SK-N-SH (cell line): ENCODE data around the gene MYO1H. TPM values are rescaled to one million over a fixed set of nuclear protein-coding genes. Genes with fewer than 3 reads are reported as not detected.

Source experiments
- CTCF ChIA-PET: fragments of 300-600, 350-600 bp; formaldehyde crosslinking; extraction: SDS; loops from one replicate; lab custom pipeline; 2021; lab: Yijun Ruan, JAX
- POLR2A ChIA-PET: fragments of 350-600 bp; sonication (Branson Sonifier 250); formaldehyde crosslinking; extraction: SDS; loops from one replicate; lab custom pipeline; 2020; ENCODE audit warnings: antibody characterized with exemption, inconsistent platforms; lab: Yijun Ruan, JAX
- DNase-seq: peaks from one replicate; pipeline ENCODE4 v3.0.0; 2012
- H2AFZ ChIP-seq: fragments of 200-600 bp; sonication (generic); 2 replicates; pipeline ENCODE4 v1.8.1; 2016; ENCODE audit warnings: antibody characterized with exemption, mild to moderate bottlenecking, low read depth
- H3F3A ChIP-seq: fragments of 200-600 bp; sonication (generic); replicated peaks from 2 replicates; pipeline ENCODE3; 2016; ENCODE audit warnings: antibody characterized with exemption, mild to moderate bottlenecking; ENCODE audit not compliant: insufficient read depth
- H3K27ac ChIP-seq, 2 experiments: fragments of 200-500 bp in 1 of 2; fragments of 200-600 bp in 1 of 2; sonication (Bioruptor generic) in 1 of 2; sonication (generic), shearing (Covaris generic) in 1 of 2; 2 replicates each; pipeline versions ENCODE4 v1.5.1 to v1.6.1; 2014 to 2016; ENCODE audit warnings: low read depth in 2 of 2, inconsistent platforms in 1 of 2, low read length in 1 of 2, mild to moderate bottlenecking in 1 of 2, mixed read lengths in 1 of 2
- H3K27me3 ChIP-seq: fragments of 200-600 bp; sonication (generic), shearing (Covaris generic); 2 replicates; pipeline ENCODE4 v1.6.1; 2016; ENCODE audit warnings: mixed run types; ENCODE audit not compliant: insufficient read depth
- H3K36me3 ChIP-seq, 2 experiments: fragments of 200-500 bp in 1 of 2; fragments of 200-600 bp in 1 of 2; sonication (Bioruptor generic) in 1 of 2; sonication (generic) in 1 of 2; replicated peaks in 1 of 2; 2 replicates each; pipeline versions ENCODE3 to v1.5.1; 2014 to 2016; ENCODE audit warnings: low read length in 1 of 2, mild to moderate bottlenecking in 1 of 2; ENCODE audit not compliant: insufficient read depth in 2 of 2, control insufficient read depth in 1 of 2
- H3K4me1 ChIP-seq, 2 experiments: fragments of 200-500 bp in 1 of 2; fragments of 200-600 bp in 1 of 2; sonication (Bioruptor generic) in 1 of 2; sonication (generic), shearing (Covaris generic) in 1 of 2; 2 replicates each; pipeline versions ENCODE4 v1.5.1 to v1.6.1; 2014 to 2016; ENCODE audit warnings: low read depth in 1 of 2, low read length in 1 of 2, mixed run types in 1 of 2; ENCODE audit not compliant: insufficient read depth in 2 of 2, control insufficient read depth in 1 of 2
- H3K4me2 ChIP-seq: fragments of 200-600 bp; sonication (generic), shearing (Covaris generic); 2 replicates; pipeline ENCODE4 v1.6.1; 2017; ENCODE audit warnings: mixed run types
- H3K4me3 ChIP-seq, 2 experiments: fragments of 200-500 bp in 1 of 2; fragments of 200-600 bp in 1 of 2; sonication (Bioruptor generic) in 1 of 2; sonication (generic), shearing (Covaris generic) in 1 of 2; 2 replicates each; pipeline versions ENCODE4 v1.5.1 to v1.8.1; 2014 to 2016; ENCODE audit warnings: low read depth in 2 of 2, inconsistent platforms in 1 of 2, low read length in 1 of 2, mild to moderate bottlenecking in 1 of 2, mixed read lengths in 1 of 2, moderate library complexity in 1 of 2
- H3K79me2 ChIP-seq: fragments of 200-600 bp; sonication (generic); 2 replicates; pipeline ENCODE4 v1.8.1; 2017; ENCODE audit warnings: mild to moderate bottlenecking; ENCODE audit not compliant: insufficient read depth
- H3K9ac ChIP-seq: fragments of 200-600 bp; sonication (generic); 2 replicates; pipeline ENCODE4 v1.6.1; 2017; ENCODE audit warnings: mixed run types
- H3K9me2 ChIP-seq: fragments of 200-600 bp; sonication (generic); 2 replicates; pipeline ENCODE4 v1.6.1; 2017; ENCODE audit warnings: mixed run types
- H3K9me3 ChIP-seq: fragments of 200-600 bp; sonication (generic); 2 replicates; pipeline ENCODE4 v1.6.1; 2017; ENCODE audit warnings: mixed run types, mild to moderate bottlenecking, moderate library complexity
- H4K20me1 ChIP-seq: fragments of 200-600 bp; sonication (generic); 2 replicates; pipeline ENCODE4 v1.6.1; 2017; ENCODE audit warnings: mild to moderate bottlenecking, mixed run types; ENCODE audit not compliant: insufficient read depth
- CHD2 ChIP-seq: fragments of 150-350 bp; IDR thresholded peaks from 2 replicates; pipeline ENCODE4 v1.6.1; 2018; ENCODE audit warnings: low read length; ENCODE audit not compliant: partially characterized antibody
- ELF1 ChIP-seq: IDR thresholded peaks from 2 replicates; pipeline ENCODE4 v1.4.0; 2012
- EP300 ChIP-seq, 2 experiments: IDR thresholded peaks; 2 replicates each; pipeline versions ENCODE4 v1.4.0 to v1.6.1; 2012; ENCODE audit warnings: borderline replicate concordance in 1 of 2, low read depth in 1 of 2, low read length in 1 of 2
- EZH2phosphoT487 ChIP-seq: fragments of 200-600 bp; sonication (generic); IDR thresholded peaks from 2 replicates; pipeline ENCODE4 v1.6.1; 2017; ENCODE audit warnings: low read depth, mixed run types, mild to moderate bottlenecking, antibody characterized with exemption, moderate library complexity, borderline replicate concordance
- FOSL2 ChIP-seq: IDR thresholded peaks from 2 replicates; pipeline ENCODE4 v1.4.0; 2012; ENCODE audit warnings: low read depth, mild to moderate bottlenecking, moderate library complexity, borderline replicate concordance
- FOXM1 ChIP-seq: IDR thresholded peaks from 2 replicates; pipeline ENCODE4 v1.4.0; 2012; ENCODE audit warnings: low read depth, mild to moderate bottlenecking
- GABPA ChIP-seq: IDR thresholded peaks from 2 replicates; pipeline ENCODE4 v1.4.0; 2012; ENCODE audit warnings: low read depth, mild to moderate bottlenecking
- GATA2 ChIP-seq: sonication (generic); formaldehyde crosslinking; IDR thresholded peaks from 2 replicates; pipeline ENCODE4 v1.5.0; 2020; ENCODE audit warnings: mild to moderate bottlenecking, missing genetic modification reagents
- IRF3 ChIP-seq: fragments of 150-350 bp; IDR thresholded peaks from 2 replicates; pipeline ENCODE4 v1.6.1; 2016; ENCODE audit warnings: mild to moderate bottlenecking, low read depth, low read length
- JUND ChIP-seq: IDR thresholded peaks from 2 replicates; pipeline ENCODE4 v1.4.0; 2012
- MEF2A ChIP-seq: IDR thresholded peaks from 2 replicates; pipeline ENCODE4 v1.4.0; 2012; ENCODE audit warnings: low read depth, borderline replicate concordance
- MXI1 ChIP-seq: IDR thresholded peaks from 2 replicates; pipeline ENCODE4 v1.6.1; 2012; ENCODE audit warnings: mild to moderate bottlenecking, low read depth, low read length, improper control_type of control experiment
- NRF1 ChIP-seq: IDR thresholded peaks from 2 replicates; pipeline ENCODE4 v1.6.1; 2012; ENCODE audit warnings: low read depth, mild to moderate bottlenecking, low read length
- POLR2AphosphoS5 ChIP-seq: IDR thresholded peaks from 2 replicates; pipeline ENCODE4 v1.6.1; 2012; ENCODE audit warnings: low read depth, low read length
- RCOR1 ChIP-seq: fragments of 150-350 bp; IDR thresholded peaks from 2 replicates; pipeline ENCODE4 v1.6.1; 2017; ENCODE audit warnings: antibody characterized with exemption, low read length
- RXRA ChIP-seq: IDR thresholded peaks from 2 replicates; pipeline ENCODE4 v1.4.0; 2012; ENCODE audit warnings: low read depth, mild to moderate bottlenecking, borderline replicate concordance
- SIN3A ChIP-seq: IDR thresholded peaks from 2 replicates; pipeline ENCODE4 v1.6.1; 2012; ENCODE audit warnings: low read depth, mild to moderate bottlenecking, low read length, moderate library complexity, borderline replicate concordance
- TCF12 ChIP-seq: IDR thresholded peaks from 2 replicates; pipeline ENCODE4 v1.4.0; 2012
- TEAD4 ChIP-seq: IDR thresholded peaks from 2 replicates; pipeline ENCODE4 v1.4.0; 2012; ENCODE audit warnings: mild to moderate bottlenecking, borderline replicate concordance; ENCODE audit not compliant: insufficient read depth
- WGBS: methylation state at CpG from one replicate; pipeline ENCODE4 v1.1.6; 2017; ENCODE audit warnings: low lambda C conversion rate; 5-methylcytosine and 5-hydroxymethylcytosine counted together
- polyA plus RNA-seq, 3 experiments: library from polyadenylated mRNA; depleted of rRNA; stranded (reverse); fragments of >200 nt; gene quantifications; 2 replicates each; pipeline ENCODE4 v1.2.3, GENCODE V29; 2012
- TF ChIP-seq, protein P1 (sequence below): fragments of 200-600 bp; sonication (generic); IDR thresholded peaks from 2 replicates; pipeline ENCODE4 v1.6.1; 2017; ENCODE audit warnings: antibody characterized with exemption, mild to moderate bottlenecking, moderate library complexity

MYO1H gene
- polyA plus RNA-seq, 1 of the 3 experiments (the other 2 are of a cell fraction): not detected

DNA sequence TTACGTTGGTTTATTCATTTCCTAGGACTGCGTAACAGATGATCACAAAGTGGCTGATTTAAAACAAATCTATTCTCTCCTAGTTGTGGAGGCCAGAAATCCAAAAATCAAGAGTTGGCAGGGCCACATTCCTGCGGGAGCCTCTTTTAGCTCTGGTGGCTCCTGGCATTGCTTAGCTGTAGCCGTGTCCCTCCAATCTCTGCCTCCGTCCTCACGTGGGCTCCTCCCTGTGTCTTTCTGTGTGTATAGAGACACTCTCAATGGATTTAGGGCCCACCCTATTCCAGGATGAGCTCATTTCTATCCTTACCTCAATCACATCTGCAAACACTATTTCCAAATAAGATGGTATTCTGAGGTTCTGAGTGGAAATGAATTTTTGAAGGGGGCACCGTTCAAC, 86.9 kb downstream of the MYO1H start:
- Histone ChIP-seq H3K9me3 (no peaks in the 10 kb centered on the region), H3F3A (no peaks in the 10 kb centered on the region), H3K36me3 (no peaks in the 10 kb centered on the region), H2AFZ (no peak overlapping the region), H3K79me2 (no peaks in the 10 kb centered on the region), H3K27me3 (no peaks in the 10 kb centered on the region), H3K9me2 (no peaks in the 10 kb centered on the region), H3K9ac (no peak overlapping the region), H3K4me1 (no peaks in the 10 kb centered on the region; a peak in 1 of 4 replicates), H4K20me1 (no peaks in the 10 kb centered on the region), H3K4me3 (no peak overlapping the region), H3K27ac (no peak overlapping the region), H3K4me2 (no peak overlapping the region)
- ChIA-PET POLR2A (no interaction called here), CTCF (interaction anchor here (0.6 to 2.9 kb wide), 6 partner anchors 40 to 635 kb away, joined by 3 to 16 read pairs (median 3); no protein-coding TSS in a partner anchor)
- WGBS: 88% methylated on average over 7 of the region's 7 CpGs
- no peak for DNase-seq
- TF ChIP-seq NRF1: no peak
- TF ChIP-seq TEAD4: no peak
- TF ChIP-seq GATA2 (CRISPR knock-in tag): no peak
- TF ChIP-seq MXI1: no peak
- TF ChIP-seq GABPA: no peak
- TF ChIP-seq ELF1: no peak
- no peak for TF ChIP-seq RCOR1
- TF ChIP-seq CHD2: no peak
- no peak for TF ChIP-seq EZH2phosphoT487
- TF ChIP-seq IRF3: no peak
- TF ChIP-seq, protein P1, sequence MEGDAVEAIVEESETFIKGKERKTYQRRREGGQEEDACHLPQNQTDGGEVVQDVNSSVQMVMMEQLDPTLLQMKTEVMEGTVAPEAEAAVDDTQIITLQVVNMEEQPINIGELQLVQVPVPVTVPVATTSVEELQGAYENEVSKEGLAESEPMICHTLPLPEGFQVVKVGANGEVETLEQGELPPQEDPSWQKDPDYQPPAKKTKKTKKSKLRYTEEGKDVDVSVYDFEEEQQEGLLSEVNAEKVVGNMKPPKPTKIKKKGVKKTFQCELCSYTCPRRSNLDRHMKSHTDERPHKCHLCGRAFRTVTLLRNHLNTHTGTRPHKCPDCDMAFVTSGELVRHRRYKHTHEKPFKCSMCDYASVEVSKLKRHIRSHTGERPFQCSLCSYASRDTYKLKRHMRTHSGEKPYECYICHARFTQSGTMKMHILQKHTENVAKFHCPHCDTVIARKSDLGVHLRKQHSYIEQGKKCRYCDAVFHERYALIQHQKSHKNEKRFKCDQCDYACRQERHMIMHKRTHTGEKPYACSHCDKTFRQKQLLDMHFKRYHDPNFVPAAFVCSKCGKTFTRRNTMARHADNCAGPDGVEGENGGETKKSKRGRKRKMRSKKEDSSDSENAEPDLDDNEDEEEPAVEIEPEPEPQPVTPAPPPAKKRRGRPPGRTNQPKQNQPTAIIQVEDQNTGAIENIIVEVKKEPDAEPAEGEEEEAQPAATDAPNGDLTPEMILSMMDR: no peak
- no peak for TF ChIP-seq FOSL2
- TF ChIP-seq SIN3A: no peak
- TF ChIP-seq MEF2A: no peak
- no peak for TF ChIP-seq RXRA
- no peak for TF ChIP-seq EP300 (IDR thresholded peaks at IDR 0.05; ENCODE audit: borderline replicate concordance in 1 of 2, low read depth in 1 of 2, low read length in 1 of 2)
- TF ChIP-seq JUND: no peak
- no peak for TF ChIP-seq POLR2AphosphoS5
- no peak for TF ChIP-seq TCF12
- TF ChIP-seq FOXM1: no peak
